LNCaP clone FGC (cell line): ENCODE results near the gene APRT.
"Not testable (repeated sequence)": the region's sequence is repeated elsewhere in the genome, so short reads cannot be mapped to it uniquely, and the experiment has no call there.

ENCODE experiments used
- DNase-seq: peaks from one replicate; pipeline ENCODE4 v3.0.0-alpha.2; 2011; ENCODE audit warnings: low read depth
- H3K4me3 ChIP-seq: 2 replicates; pipeline ENCODE4 v1.5.1; 2011; ENCODE audit warnings: mild to moderate bottlenecking, low read depth, low read length, control low read depth
- CTCF ChIP-seq: IDR thresholded peaks from 2 replicates; pipeline ENCODE4 v1.5.1; 2012; ENCODE audit warnings: mild to moderate bottlenecking; ENCODE audit not compliant: control insufficient read depth, insufficient read depth; ENCODE audit errors: extremely low read depth

APRT gene

GRCh38 chr16:88777471-88778270, 34.1 kb downstream of the APRT start:
- TF ChIP-seq CTCF = no peak

GRCh38 chr16:88775825-88776224, 35.9 kb downstream of the APRT start:
- DNase-seq = no peak
- TF ChIP-seq CTCF = no peak
- H3K4me3 ChIP-seq = no peak overlapping the region

More at GRCh38 chr16:88777471-88778270, 34.1 kb downstream of the APRT start:
- no peak for DNase-seq
- no peak overlapping the region for H3K4me3 ChIP-seq

- H3K4me3 ChIP-seq = no peak overlapping the region
- no peak for DNase-seq
These were observed 37.0 kb downstream of the APRT start for GRCh38 chr16:88774544-88775393.

GRCh38 chr16:88773812-88774291, 37.9 kb downstream of the APRT start:
- no peak for DNase-seq
- peak overlapping the region; percentile 15; the same call in 1 of the 2 replicates for H3K4me3 ChIP-seq
- TF ChIP-seq CTCF = no peak

More at GRCh38 chr16:88774544-88775393, 37.0 kb downstream of the APRT start:
- TF ChIP-seq CTCF = no peak

GRCh38 chr16:88772871-88773811, 38.6 kb downstream of the APRT start:
- no peak for TF ChIP-seq CTCF
- peak overlapping the region; percentile 15; the same call in 1 of the 2 replicates for H3K4me3 ChIP-seq
- DNase-seq = no peak

GRCh38 chr16:88771781-88772180, 39.9 kb downstream of the APRT start:
- not testable (repeated sequence) for DNase-seq, H3K4me3 ChIP-seq
